Activated naive CD4-positive, alpha-beta T cell treated with anti-CD3 and anti-CD28 coated beads, Interleukin-2, amount 50 U/mL, for 24 hours (primary cell): Measurements from ENCODE around the gene GALNT17.

ENCODE experiments used
- H3K27ac Mint-ChIP-seq: one replicate; pipeline ENCODE4 v1.8.0; 2021; ENCODE audit warnings: mild to moderate bottlenecking, mixed read lengths
- H3K27me3 Mint-ChIP-seq: one replicate; pipeline ENCODE4 v1.8.0; 2021; ENCODE audit warnings: mixed read lengths
- H3K36me3 Mint-ChIP-seq: one replicate; pipeline ENCODE4 v1.8.0; 2021; ENCODE audit warnings: mixed read lengths
- H3K4me1 Mint-ChIP-seq: one replicate; pipeline ENCODE4 v1.8.0; 2021; ENCODE audit warnings: mixed read lengths
- H3K4me3 Mint-ChIP-seq: one replicate; pipeline ENCODE4 v1.8.0; 2021; ENCODE audit warnings: mild to moderate bottlenecking, mixed read lengths
- H3K9me3 Mint-ChIP-seq: one replicate; pipeline ENCODE4 v1.8.0; 2021; ENCODE audit warnings: mixed read lengths

Gene GALNT17

GRCh38 chr7:71322201-71322600 lies 190.3 kb downstream of the GALNT17 start:
- Mint-ChIP-seq H3K9me3 (peaks cover 8% of the 10 kb centered on the region), H3K4me1 (no peaks in the 10 kb centered on the region), H3K27me3 (no peaks in the 10 kb centered on the region), H3K27ac (no peak overlapping the region), H3K36me3 (no peaks in the 10 kb centered on the region), H3K4me3 (no peak overlapping the region)

- Mint-ChIP-seq H3K4me3 (no peak overlapping the region), H3K4me1 (no peaks in the 10 kb centered on the region), H3K27me3 (no peaks in the 10 kb centered on the region), H3K9me3 (peaks cover 8% of the 10 kb centered on the region), H3K36me3 (no peaks in the 10 kb centered on the region), H3K27ac (no peak overlapping the region)
These were observed 191.8 kb downstream of the GALNT17 start for GRCh38 chr7:71323726-71324125.

- no peaks in the 10 kb centered on the region for H3K36me3 Mint-ChIP-seq
- H3K9me3 Mint-ChIP-seq, result no peaks in the 10 kb centered on the region
- H3K4me3 Mint-ChIP-seq, result no peak overlapping the region
- H3K27me3 Mint-ChIP-seq, result no peaks in the 10 kb centered on the region
- no peak overlapping the region for H3K27ac Mint-ChIP-seq
- H3K4me1 Mint-ChIP-seq, result no peaks in the 10 kb centered on the region
These were observed 193.2 kb downstream of the GALNT17 start for GRCh38 chr7:71325151-71325550.

- H3K27ac Mint-ChIP-seq, result no peak overlapping the region
- H3K4me3 Mint-ChIP-seq, result no peak overlapping the region
- H3K27me3 Mint-ChIP-seq, result no peaks in the 10 kb centered on the region
- no peaks in the 10 kb centered on the region for H3K36me3 Mint-ChIP-seq
- H3K4me1 Mint-ChIP-seq, result no peaks in the 10 kb centered on the region
- H3K9me3 Mint-ChIP-seq, result peaks cover 6% of the 10 kb centered on the region
These were observed 194.7 kb downstream of the GALNT17 start for GRCh38 chr7:71326595-71326994.

GRCh38 chr7:71327946-71328345 lies 196.0 kb downstream of the GALNT17 start:
- Mint-ChIP-seq H3K36me3 (no peaks in the 10 kb centered on the region), H3K4me3 (no peak overlapping the region)

GRCh38 chr7:71329030-71329660 lies 197.2 kb downstream of the GALNT17 start:
- no peaks in the 10 kb centered on the region for H3K36me3 Mint-ChIP-seq
- no peak overlapping the region for H3K4me3 Mint-ChIP-seq
- no peaks in the 10 kb centered on the region for H3K4me1 Mint-ChIP-seq
- no peaks in the 10 kb centered on the region for H3K27me3 Mint-ChIP-seq
- peaks cover 6% of the 10 kb centered on the region for H3K9me3 Mint-ChIP-seq
- no peak overlapping the region for H3K27ac Mint-ChIP-seq

More at GRCh38 chr7:71327946-71328345, 196.0 kb downstream of the GALNT17 start:
- H3K4me1 Mint-ChIP-seq, result no peaks in the 10 kb centered on the region
- H3K9me3 Mint-ChIP-seq, result peaks cover 6% of the 10 kb centered on the region
- H3K27me3 Mint-ChIP-seq, result no peaks in the 10 kb centered on the region
- no peak overlapping the region for H3K27ac Mint-ChIP-seq

GRCh38 chr7:71332207-71332606 lies 200.3 kb downstream of the GALNT17 start:
- H3K4me3 Mint-ChIP-seq, result no peak overlapping the region
- no peaks in the 10 kb centered on the region for H3K27me3 Mint-ChIP-seq
- H3K4me1 Mint-ChIP-seq, result no peaks in the 10 kb centered on the region
- H3K36me3 Mint-ChIP-seq, result no peaks in the 10 kb centered on the region
- no peak overlapping the region for H3K27ac Mint-ChIP-seq
- peaks cover 6% of the 10 kb centered on the region for H3K9me3 Mint-ChIP-seq

- no peak overlapping the region for H3K27ac Mint-ChIP-seq
- peaks cover 11% of the 10 kb centered on the region for H3K9me3 Mint-ChIP-seq
- H3K27me3 Mint-ChIP-seq, result no peaks in the 10 kb centered on the region
- H3K4me1 Mint-ChIP-seq, result no peaks in the 10 kb centered on the region
- no peaks in the 10 kb centered on the region for H3K36me3 Mint-ChIP-seq
- H3K4me3 Mint-ChIP-seq, result no peak overlapping the region
These were observed 202.6 kb downstream of the GALNT17 start for GRCh38 chr7:71334541-71334940.

GRCh38 chr7:71338866-71339265 lies 206.9 kb downstream of the GALNT17 start:
- H3K4me3 Mint-ChIP-seq, result no peak overlapping the region
- no peaks in the 10 kb centered on the region for H3K27me3 Mint-ChIP-seq
- no peaks in the 10 kb centered on the region for H3K36me3 Mint-ChIP-seq
- H3K4me1 Mint-ChIP-seq, result no peaks in the 10 kb centered on the region
- no peak overlapping the region for H3K27ac Mint-ChIP-seq
- peaks cover 11% of the 10 kb centered on the region for H3K9me3 Mint-ChIP-seq

- Mint-ChIP-seq H3K36me3 (no peaks in the 10 kb centered on the region), H3K27me3 (no peaks in the 10 kb centered on the region), H3K4me1 (no peaks in the 10 kb centered on the region), H3K27ac (no peak overlapping the region), H3K4me3 (no peak overlapping the region), H3K9me3 (peaks cover 22% of the 10 kb centered on the region)
These were observed 208.0 kb downstream of the GALNT17 start for GRCh38 chr7:71339924-71340323.

GRCh38 chr7:71342202-71342601 lies 210.3 kb downstream of the GALNT17 start:
- H3K36me3 Mint-ChIP-seq, result no peaks in the 10 kb centered on the region
- H3K27me3 Mint-ChIP-seq, result no peaks in the 10 kb centered on the region
- no peaks in the 10 kb centered on the region for H3K4me1 Mint-ChIP-seq
- peaks cover 27% of the 10 kb centered on the region for H3K9me3 Mint-ChIP-seq
- H3K27ac Mint-ChIP-seq, result no peak overlapping the region
- no peak overlapping the region for H3K4me3 Mint-ChIP-seq

- H3K4me1 Mint-ChIP-seq, result no peaks in the 10 kb centered on the region
- H3K9me3 Mint-ChIP-seq, result peaks cover 27% of the 10 kb centered on the region
These were observed 211.1 kb downstream of the GALNT17 start for GRCh38 chr7:71343039-71343438.

GRCh38 chr7:71343892-71344291 lies 211.9 kb downstream of the GALNT17 start:
- Mint-ChIP-seq H3K4me1 (no peaks in the 10 kb centered on the region), H3K27ac (no peak overlapping the region), H3K27me3 (no peaks in the 10 kb centered on the region), H3K9me3 (peaks cover 26% of the 10 kb centered on the region), H3K36me3 (no peaks in the 10 kb centered on the region), H3K4me3 (no peak overlapping the region)

More at GRCh38 chr7:71343039-71343438, 211.1 kb downstream of the GALNT17 start:
- no peaks in the 10 kb centered on the region for H3K27me3 Mint-ChIP-seq
- H3K36me3 Mint-ChIP-seq, result no peaks in the 10 kb centered on the region
- no peak overlapping the region for H3K27ac Mint-ChIP-seq
- no peak overlapping the region for H3K4me3 Mint-ChIP-seq

- Mint-ChIP-seq H3K9me3 (peaks cover 23% of the 10 kb centered on the region), H3K4me3 (no peak overlapping the region), H3K36me3 (no peaks in the 10 kb centered on the region), H3K4me1 (no peaks in the 10 kb centered on the region), H3K27me3 (no peaks in the 10 kb centered on the region), H3K27ac (no peak overlapping the region)
These were observed 213.4 kb downstream of the GALNT17 start for GRCh38 chr7:71345117-71345884.

- peaks cover 21% of the 10 kb centered on the region for H3K9me3 Mint-ChIP-seq
These were observed 217.1 kb downstream of the GALNT17 start for GRCh38 chr7:71348821-71349681.

More at GRCh38 chr7:71348821-71349681, 217.1 kb downstream of the GALNT17 start:
- H3K4me1 Mint-ChIP-seq, result no peaks in the 10 kb centered on the region
- no peaks in the 10 kb centered on the region for H3K27me3 Mint-ChIP-seq
- H3K36me3 Mint-ChIP-seq, result no peaks in the 10 kb centered on the region
- no peak overlapping the region for H3K4me3 Mint-ChIP-seq
- no peak overlapping the region for H3K27ac Mint-ChIP-seq
